KOPT-K1 (cell line): ENCODE data around the gene DHX8.
"Not testable (repeated sequence)": the region's sequence is repeated elsewhere in the genome, so short reads cannot be mapped to it uniquely, and the experiment has no call there.

ENCODE experiments used
- H3K27ac ChIP-seq: fragments of 200-600 bp; sonication (generic); 2 replicates; pipeline ENCODE4 v1.5.1; 2016; ENCODE audit warnings: antibody characterized with exemption, mild to moderate bottlenecking, low read depth, low read length; ENCODE audit not compliant: poor library complexity, severe bottlenecking
- H3K36me3 ChIP-seq: fragments of 200-600 bp; sonication (generic); 2 replicates; pipeline ENCODE4 v1.5.1; 2017; ENCODE audit warnings: antibody characterized with exemption, mild to moderate bottlenecking, low read length, moderate library complexity; ENCODE audit not compliant: insufficient read depth
- H3K9me3 ChIP-seq: fragments of 200-600 bp; sonication (generic); 2 replicates; pipeline ENCODE4 v1.5.1; 2017; ENCODE audit warnings: antibody characterized with exemption, low read length, mild to moderate bottlenecking; ENCODE audit not compliant: insufficient read depth, poor library complexity, severe bottlenecking

DHX8 gene

DNA sequence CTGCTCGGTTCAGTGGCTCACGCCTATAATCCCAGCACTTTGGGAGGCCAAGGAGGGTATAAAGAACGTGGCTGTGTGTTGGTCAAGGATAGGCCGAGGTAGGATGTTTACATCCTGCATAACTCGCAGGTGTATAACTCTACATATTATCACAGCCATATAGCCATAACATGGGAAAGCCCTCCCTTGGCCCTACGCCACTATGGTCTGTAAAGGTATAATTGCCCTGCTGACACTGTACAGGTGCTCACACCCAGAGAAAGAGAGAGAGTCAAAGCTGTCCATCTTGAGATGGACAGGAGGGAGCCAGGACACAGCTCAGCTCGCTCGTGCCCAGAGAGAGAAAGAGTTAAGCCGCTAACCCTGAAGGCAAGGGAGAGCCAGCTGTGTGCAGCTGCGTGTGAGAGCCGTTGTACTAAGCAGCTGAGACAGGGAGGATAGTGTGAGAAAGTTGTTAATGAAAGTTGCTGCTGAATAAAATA, 30.4 kb upstream of the DHX8 start:
- H3K9me3 ChIP-seq, result no peaks in the 10 kb centered on the region
- H3K36me3 ChIP-seq, result no peaks in the 10 kb centered on the region
- no peak overlapping the region for H3K27ac ChIP-seq

- Histone ChIP-seq H3K9me3 (no peaks in the 10 kb centered on the region), H3K27ac (no peak overlapping the region), H3K36me3 (no peaks in the 10 kb centered on the region)
Observed at GRCh38 chr17:43454868-43455267, 28.9 kb upstream of the DHX8 start.

DNA sequence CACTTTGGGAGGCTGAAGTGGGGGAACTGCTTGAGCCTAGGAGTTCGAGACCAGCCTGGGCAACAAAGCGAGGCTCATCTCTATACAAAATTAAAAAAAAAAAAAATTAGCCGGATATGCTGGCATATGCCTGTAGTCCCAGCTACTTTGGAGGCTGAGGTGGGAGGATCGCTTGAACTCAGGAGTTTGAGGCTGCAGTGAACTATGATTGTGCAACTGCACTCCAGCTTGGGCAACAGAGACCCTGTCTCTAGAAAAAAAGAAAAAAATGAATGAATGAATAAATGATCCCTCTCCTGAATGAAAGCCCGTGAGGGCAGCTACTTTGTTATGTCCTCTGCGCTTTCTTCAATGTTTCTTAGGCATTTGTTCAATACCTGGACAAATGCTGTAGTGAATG, 27.7 kb upstream of the DHX8 start:
- Histone ChIP-seq H3K27ac (no peak overlapping the region), H3K9me3 (no peaks in the 10 kb centered on the region), H3K36me3 (no peaks in the 10 kb centered on the region)

GRCh38 chr17:43456661-43457361, 27.0 kb upstream of the DHX8 start:
- Histone ChIP-seq H3K36me3 (no peaks in the 10 kb centered on the region), H3K27ac (no peak overlapping the region), H3K9me3 (no peaks in the 10 kb centered on the region)

DNA sequence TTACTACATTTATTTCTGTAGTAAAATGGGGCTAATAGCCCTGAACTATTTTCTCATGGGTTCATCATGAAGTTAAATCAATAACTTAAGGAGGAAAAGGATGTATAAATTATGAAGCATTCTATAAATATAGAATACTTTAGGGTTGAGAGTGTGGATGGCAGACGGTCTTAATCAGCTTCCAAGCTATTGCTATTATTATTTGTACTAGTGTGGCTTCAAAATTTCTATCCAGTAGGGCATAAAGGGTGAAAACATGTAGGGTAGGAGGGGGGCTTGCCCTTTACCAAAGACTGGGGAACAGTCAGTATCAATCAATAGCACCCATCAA, 26.4 kb upstream of the DHX8 start:
- H3K9me3 ChIP-seq, result no peaks in the 10 kb centered on the region
- H3K36me3 ChIP-seq, result no peaks in the 10 kb centered on the region
- H3K27ac ChIP-seq, result no peak overlapping the region

- H3K9me3 ChIP-seq, H3K36me3 ChIP-seq, H3K27ac ChIP-seq: not testable (repeated sequence)
Observed at GRCh38 chr17:43459878-43460277, 23.9 kb upstream of the DHX8 start.

DNA sequence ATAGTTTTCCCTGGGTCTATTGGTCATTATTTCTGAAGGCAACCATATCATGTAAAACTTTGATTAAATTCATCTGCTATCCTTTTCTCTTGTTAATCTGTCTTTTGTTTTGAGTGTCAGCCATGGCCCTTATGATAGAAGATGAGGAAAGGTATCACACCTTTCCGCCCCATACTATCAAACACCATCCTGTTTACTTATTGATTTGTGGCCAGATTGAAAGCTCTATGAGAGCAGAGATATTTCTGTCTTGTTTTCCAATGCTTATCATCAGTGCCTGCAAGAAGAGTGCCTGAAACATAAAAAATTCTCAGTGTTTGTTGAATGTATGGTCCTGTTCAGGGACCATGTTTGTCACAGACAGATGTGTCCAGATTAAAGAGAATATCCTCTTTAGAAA, 22.6 kb upstream of the DHX8 start:
- Histone ChIP-seq H3K36me3 (no peaks in the 10 kb centered on the region), H3K9me3 (no peaks in the 10 kb centered on the region), H3K27ac (no peak overlapping the region)

- not testable (repeated sequence) for H3K27ac ChIP-seq, H3K36me3 ChIP-seq, H3K9me3 ChIP-seq
Observed at GRCh38 chr17:43462569-43462968, 21.2 kb upstream of the DHX8 start.

DNA sequence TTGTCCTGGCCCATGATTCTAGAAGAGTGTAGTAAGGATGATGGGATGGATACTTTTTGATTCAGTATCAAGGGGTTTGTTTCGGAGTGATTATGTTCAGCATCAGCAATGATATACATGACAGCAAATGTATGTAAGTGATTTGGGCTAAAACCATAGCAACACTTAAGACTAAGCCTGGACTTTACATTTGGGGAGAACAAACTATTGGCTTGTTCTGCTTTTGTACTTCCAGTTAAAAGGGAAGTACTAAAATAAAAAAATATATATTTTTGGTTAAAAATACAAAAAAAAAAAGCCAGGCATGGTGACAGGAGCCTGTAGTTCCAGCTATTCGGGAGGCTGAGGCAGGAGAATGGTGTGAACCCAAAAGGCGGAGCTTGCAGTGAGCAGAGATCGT, 20.5 kb upstream of the DHX8 start:
- H3K36me3 ChIP-seq, result no peaks in the 10 kb centered on the region
- no peaks in the 10 kb centered on the region for H3K9me3 ChIP-seq
- H3K27ac ChIP-seq, result no peak overlapping the region

DNA sequence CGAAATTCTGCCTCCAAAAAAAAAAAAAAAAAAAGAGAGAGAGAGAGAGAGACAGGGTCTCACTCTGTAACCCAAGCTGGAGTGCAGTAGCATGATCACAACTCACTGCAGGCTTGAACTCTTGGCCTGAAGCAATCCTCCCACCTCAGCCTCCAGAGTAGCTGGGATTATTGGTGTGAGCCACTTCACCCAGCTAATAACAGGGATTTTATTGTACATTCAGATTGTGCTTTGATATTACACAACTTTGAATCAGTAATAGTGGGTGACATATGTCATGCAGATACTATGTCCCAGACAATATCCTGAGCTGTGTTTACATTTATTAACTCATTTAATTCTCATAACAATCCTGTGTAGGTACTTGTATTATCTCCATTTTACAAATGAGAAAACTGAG, 19.7 kb upstream of the DHX8 start:
- H3K27ac ChIP-seq, result no peak overlapping the region
- no peaks in the 10 kb centered on the region for H3K9me3 ChIP-seq
- no peaks in the 10 kb centered on the region for H3K36me3 ChIP-seq

DNA sequence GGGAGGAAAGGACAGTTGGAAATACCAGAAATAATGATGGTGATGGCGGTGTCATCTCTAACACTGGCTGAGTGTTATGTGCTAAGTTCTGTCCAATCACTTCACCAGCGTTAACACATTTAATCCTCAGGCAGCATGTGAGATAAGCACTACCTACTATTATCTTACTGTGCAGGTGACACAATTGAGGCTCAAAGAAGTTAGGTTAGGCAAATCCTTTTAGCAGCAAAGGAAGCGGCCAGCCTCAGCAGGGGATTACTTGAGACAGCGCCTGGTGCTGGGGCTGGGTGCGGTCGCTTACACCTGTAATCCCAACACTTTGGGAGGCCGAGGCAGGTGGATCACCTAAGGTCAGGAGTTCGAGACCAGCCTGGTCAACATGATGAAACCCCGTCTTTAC, 18.7 kb upstream of the DHX8 start:
- no peaks in the 10 kb centered on the region for H3K9me3 ChIP-seq
- H3K36me3 ChIP-seq, result no peaks in the 10 kb centered on the region
- H3K27ac ChIP-seq, result no peak overlapping the region

- no peak overlapping the region for H3K27ac ChIP-seq
- H3K9me3 ChIP-seq, result no peaks in the 10 kb centered on the region
- H3K36me3 ChIP-seq, result no peaks in the 10 kb centered on the region
Observed at GRCh38 chr17:43467981-43468581, 15.7 kb upstream of the DHX8 start.

- H3K27ac ChIP-seq, result no peak overlapping the region
- no peaks in the 10 kb centered on the region for H3K36me3 ChIP-seq
- H3K9me3 ChIP-seq, result no peaks in the 10 kb centered on the region
Observed at GRCh38 chr17:43468691-43469139, 15.1 kb upstream of the DHX8 start.

DNA sequence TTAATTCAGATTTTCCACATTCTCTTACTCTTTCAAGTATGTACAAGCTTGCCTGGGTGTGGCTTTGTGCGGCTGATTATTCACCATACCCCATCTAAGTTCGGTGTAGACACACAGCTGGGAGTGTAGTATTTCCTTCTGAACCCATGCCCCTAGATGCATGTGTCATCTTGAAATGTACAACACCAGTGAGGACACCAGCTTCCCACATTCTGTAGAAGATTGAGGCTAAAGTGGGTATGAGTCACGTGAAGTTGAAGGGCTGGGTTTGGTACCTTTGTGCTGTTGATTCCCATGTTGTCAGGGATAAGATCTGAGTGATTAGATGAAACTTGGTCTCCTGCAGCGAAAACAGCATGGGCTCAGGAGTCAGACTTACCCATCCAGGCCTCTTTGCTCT, 14.6 kb upstream of the DHX8 start:
- H3K27ac ChIP-seq, result no peak overlapping the region
- H3K36me3 ChIP-seq, result no peaks in the 10 kb centered on the region
- no peaks in the 10 kb centered on the region for H3K9me3 ChIP-seq

DNA sequence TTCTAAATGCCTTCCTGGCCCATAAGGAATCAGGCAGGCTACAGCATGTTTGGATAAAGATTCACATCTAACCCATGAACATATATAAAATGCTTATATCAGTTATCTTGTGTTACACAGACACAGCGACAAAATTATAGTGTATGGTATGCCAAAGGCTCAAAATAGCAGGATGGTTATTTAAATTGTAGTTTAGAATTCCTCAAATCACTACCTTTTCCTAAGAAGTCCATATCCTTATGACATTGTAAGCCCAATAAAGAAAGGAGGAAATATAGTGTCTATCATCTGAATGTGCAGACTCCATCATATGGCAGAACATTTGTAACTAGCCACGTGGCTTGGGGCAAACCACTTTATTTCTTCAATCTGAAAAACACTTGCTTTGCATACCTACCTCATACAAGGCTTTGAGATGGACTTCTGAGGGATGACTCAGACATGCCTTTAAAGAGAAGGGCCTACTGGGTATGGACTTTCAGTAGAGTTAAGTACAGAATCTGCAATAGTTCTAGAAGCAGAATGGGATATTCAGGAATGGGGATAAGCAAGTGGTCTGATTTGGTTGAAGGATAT, 12.1 kb upstream of the DHX8 start:
- H3K9me3 ChIP-seq, result no peaks in the 10 kb centered on the region
- H3K27ac ChIP-seq, result no peak overlapping the region
- H3K36me3 ChIP-seq, result no peaks in the 10 kb centered on the region
